ENCODE measurements around the gene RAB26. TPM values are rescaled to one million over a fixed set of nuclear protein-coding genes. Genes with fewer than 3 reads are reported as not detected.
"Not testable (repeated sequence)": the region's sequence is repeated elsewhere in the genome, so short reads cannot be mapped to it uniquely, and the experiment has no call there.

The RAB26 gene, protein sequence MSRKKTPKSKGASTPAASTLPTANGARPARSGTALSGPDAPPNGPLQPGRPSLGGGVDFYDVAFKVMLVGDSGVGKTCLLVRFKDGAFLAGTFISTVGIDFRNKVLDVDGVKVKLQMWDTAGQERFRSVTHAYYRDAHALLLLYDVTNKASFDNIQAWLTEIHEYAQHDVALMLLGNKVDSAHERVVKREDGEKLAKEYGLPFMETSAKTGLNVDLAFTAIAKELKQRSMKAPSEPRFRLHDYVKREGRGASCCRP
- total RNA-seq = 5.0 and 6.5 TPM in 2 replicates
- polyA plus RNA-seq = 12.1 and 16.7 TPM in 2 replicates

- no peak within 1 kb of the TSS for H3K27ac ChIP-seq
- no peaks in the 10 kb centered on the region for H3K36me3 ChIP-seq
- no peaks in the 10 kb centered on the region for H3K9me3 ChIP-seq (ENCODE audit: low read depth)
- DNase-seq (ENCODE audit: low read depth in 1 of 2, low spot score in 1 of 2) = peak; percentile 67 to 81
- TF ChIP-seq CTCF (IDR thresholded peaks at IDR 0.05; ENCODE audit: low read depth, low read length) = no peak
- H3K4me3 ChIP-seq = peak within 1 kb of the TSS; percentile 40
- H3K4me1 ChIP-seq (ENCODE audit: low read depth) = peaks cover 11% of the 10 kb centered on the region
- H3K27me3 ChIP-seq = no peaks in the 10 kb centered on the region
Observed at GRCh38 chr16:2147981-2148671, at the start of gene RAB26. Gene RAB26 (plus strand): TSS chr16:2148625. CDS start chr16:2148784, 159 bp downstream.

DNA sequence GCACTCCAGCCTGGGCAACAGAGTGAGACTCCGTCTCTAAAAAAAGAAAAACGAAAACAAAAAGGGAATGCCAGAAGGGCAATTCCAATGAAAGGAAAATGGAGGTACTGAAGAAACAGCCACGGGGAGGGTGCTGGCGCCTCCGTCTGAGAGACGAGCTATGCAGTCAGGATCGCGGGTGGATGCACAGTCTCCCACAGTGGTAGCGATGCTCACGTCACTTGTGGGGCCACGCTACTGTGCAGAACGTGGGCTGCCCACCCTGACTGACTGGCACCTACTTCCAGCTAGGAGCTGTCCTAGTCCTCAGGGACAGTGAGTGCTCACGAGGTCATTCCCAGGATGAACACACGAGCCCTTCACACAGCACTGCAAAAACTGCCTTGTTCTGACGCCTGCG lies 46.8 kb upstream of the RAB26 start:
- not testable (repeated sequence) for H3K9me3 ChIP-seq (ENCODE audit: low read depth); H3K27ac ChIP-seq; DNase-seq (ENCODE audit: low read depth in 1 of 2, low spot score in 1 of 2); H3K4me3 ChIP-seq; H3K4me1 ChIP-seq (ENCODE audit: low read depth); H3K27me3 ChIP-seq
- peaks cover 14% of the 10 kb centered on the region for H3K36me3 ChIP-seq

- Histone ChIP-seq H3K9me3 (ENCODE audit: low read depth) (no peaks in the 10 kb centered on the region), H3K4me1 (ENCODE audit: low read depth) (no peaks in the 10 kb centered on the region), H3K27me3 (no peaks in the 10 kb centered on the region), H3K27ac (no peak overlapping the region), H3K36me3 (peaks cover 6% of the 10 kb centered on the region), H3K4me3 (no peak overlapping the region)
- no peak for TF ChIP-seq CTCF (IDR thresholded peaks at IDR 0.05; ENCODE audit: low read depth, low read length)
- no peak for DNase-seq (ENCODE audit: low read depth in 1 of 2, low spot score in 1 of 2)
Observed at GRCh38 chr16:2102471-2102870, 46.0 kb upstream of the RAB26 start.

GRCh38 chr16:2104464-2104863 lies 44.0 kb upstream of the RAB26 start:
- not testable (repeated sequence) for DNase-seq (ENCODE audit: low read depth in 1 of 2, low spot score in 1 of 2); H3K27me3 ChIP-seq; H3K36me3 ChIP-seq; H3K4me3 ChIP-seq; H3K4me1 ChIP-seq (ENCODE audit: low read depth); H3K9me3 ChIP-seq (ENCODE audit: low read depth); H3K27ac ChIP-seq

DNA sequence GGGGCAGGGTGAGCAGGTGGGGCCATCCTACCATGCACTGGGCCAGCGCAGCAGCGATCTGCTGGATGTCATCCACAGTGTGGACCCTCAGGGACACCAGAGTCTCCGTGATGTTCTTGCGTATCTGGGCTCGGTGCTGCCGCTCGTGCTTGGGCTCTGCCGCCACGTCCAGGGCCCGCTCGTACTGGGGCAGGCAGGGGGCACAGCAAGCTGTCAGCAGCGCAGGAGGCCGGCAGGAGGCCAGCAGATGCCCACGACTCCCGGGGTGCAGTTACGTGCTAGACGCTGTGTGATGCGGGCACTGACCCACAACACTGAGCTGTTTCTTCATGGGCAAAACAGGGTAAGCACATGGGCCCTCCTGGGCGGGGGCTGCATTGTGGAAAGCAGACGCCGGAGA lies 43.1 kb upstream of the RAB26 start:
- not testable (repeated sequence) for H3K4me3 ChIP-seq; DNase-seq (ENCODE audit: low read depth in 1 of 2, low spot score in 1 of 2); H3K27ac ChIP-seq

DNA sequence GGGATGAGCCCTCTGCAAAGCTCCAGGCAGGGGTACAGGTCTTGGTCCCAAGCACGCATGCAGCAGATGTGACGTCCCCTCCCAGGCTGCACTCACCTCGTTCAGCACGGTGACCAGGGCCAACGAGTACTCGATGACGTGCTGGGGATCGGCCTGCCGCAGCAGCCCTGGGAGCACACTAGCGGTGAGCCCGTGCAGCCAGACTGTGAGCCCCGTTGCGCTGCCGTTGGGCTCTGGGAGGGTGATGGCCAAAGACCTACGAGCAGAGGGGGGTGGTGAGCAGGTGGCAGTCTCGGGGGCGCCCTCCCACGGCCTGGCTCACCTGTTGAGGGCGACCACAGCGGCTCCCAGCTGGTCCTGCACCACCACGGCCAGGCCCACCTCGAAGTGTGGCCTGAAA lies 42.7 kb upstream of the RAB26 start:
- H3K4me1 ChIP-seq (ENCODE audit: low read depth); DNase-seq (ENCODE audit: low read depth in 1 of 2, low spot score in 1 of 2); H3K36me3 ChIP-seq; H3K4me3 ChIP-seq; H3K27ac ChIP-seq; H3K9me3 ChIP-seq (ENCODE audit: low read depth); H3K27me3 ChIP-seq: not testable (repeated sequence)

More for the DNA sequence above, 43.1 kb upstream of the RAB26 start:
- H3K36me3 ChIP-seq; H3K9me3 ChIP-seq (ENCODE audit: low read depth); H3K27me3 ChIP-seq; H3K4me1 ChIP-seq (ENCODE audit: low read depth): not testable (repeated sequence)

GRCh38 chr16:2106211-2106610 lies 42.2 kb upstream of the RAB26 start:
- H3K27me3 ChIP-seq; H3K4me1 ChIP-seq (ENCODE audit: low read depth); H3K4me3 ChIP-seq; H3K36me3 ChIP-seq; H3K9me3 ChIP-seq (ENCODE audit: low read depth); H3K27ac ChIP-seq; DNase-seq (ENCODE audit: low read depth in 1 of 2, low spot score in 1 of 2): not testable (repeated sequence)

DNA sequence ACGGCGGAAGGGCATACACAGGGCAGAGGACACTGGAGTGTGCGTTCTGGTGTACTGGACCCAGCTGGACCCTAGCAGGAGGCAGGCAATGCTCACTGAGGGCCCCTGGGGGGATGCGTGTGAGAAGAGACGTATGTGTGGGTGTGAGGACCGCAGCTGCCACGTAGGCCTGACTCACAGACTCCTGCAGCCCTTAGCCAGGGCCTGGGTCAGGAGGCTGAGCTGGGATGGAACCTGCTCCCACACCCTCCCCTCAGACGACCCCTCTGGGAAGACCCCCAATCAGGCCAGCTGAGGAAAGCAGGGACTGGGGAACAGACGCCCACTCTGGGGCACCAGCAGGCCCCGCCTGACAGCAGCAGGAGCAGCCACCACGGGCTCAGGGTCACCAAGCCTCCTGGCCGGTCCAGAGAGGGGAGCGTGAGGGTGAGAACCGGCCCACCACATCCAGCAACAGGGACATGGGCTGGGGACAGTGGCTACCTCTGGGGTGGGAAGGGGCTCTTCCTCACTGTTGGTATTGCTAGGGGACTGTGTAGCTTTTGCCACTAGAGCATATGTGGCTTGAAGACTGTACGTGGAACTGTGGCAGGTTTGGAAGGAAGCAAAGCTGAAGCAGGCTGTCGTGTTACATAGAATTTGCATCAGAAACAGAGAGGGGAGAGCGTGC lies 41.2 kb upstream of the RAB26 start:
- H3K9me3 ChIP-seq (ENCODE audit: low read depth); H3K4me1 ChIP-seq (ENCODE audit: low read depth); H3K27me3 ChIP-seq; H3K4me3 ChIP-seq; H3K36me3 ChIP-seq; H3K27ac ChIP-seq: not testable (repeated sequence)
- DNase-seq (ENCODE audit: low read depth in 1 of 2, low spot score in 1 of 2) = peak in 1 of 2 donors; percentile 77

DNA sequence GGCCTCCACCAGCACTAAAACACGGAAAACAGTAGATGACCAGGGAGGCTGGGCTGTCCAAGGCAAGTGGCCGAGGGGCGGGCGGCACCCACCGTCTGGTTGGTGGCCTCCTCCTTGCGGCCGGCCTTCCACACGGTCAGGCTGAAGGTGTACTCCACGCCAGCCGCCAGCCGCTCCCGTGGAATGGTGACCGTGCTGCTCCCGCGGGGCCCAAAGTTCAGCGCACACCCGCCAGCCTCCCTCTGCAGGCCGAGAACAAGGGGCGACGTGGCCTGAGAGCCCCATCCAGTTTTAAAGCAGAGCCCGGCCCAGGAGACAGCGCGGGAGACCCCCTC lies 40.7 kb upstream of the RAB26 start:
- H3K9me3 ChIP-seq (ENCODE audit: low read depth); H3K36me3 ChIP-seq; H3K27me3 ChIP-seq; H3K27ac ChIP-seq; H3K4me1 ChIP-seq (ENCODE audit: low read depth); H3K4me3 ChIP-seq; DNase-seq (ENCODE audit: low read depth in 1 of 2, low spot score in 1 of 2): not testable (repeated sequence)

DNA sequence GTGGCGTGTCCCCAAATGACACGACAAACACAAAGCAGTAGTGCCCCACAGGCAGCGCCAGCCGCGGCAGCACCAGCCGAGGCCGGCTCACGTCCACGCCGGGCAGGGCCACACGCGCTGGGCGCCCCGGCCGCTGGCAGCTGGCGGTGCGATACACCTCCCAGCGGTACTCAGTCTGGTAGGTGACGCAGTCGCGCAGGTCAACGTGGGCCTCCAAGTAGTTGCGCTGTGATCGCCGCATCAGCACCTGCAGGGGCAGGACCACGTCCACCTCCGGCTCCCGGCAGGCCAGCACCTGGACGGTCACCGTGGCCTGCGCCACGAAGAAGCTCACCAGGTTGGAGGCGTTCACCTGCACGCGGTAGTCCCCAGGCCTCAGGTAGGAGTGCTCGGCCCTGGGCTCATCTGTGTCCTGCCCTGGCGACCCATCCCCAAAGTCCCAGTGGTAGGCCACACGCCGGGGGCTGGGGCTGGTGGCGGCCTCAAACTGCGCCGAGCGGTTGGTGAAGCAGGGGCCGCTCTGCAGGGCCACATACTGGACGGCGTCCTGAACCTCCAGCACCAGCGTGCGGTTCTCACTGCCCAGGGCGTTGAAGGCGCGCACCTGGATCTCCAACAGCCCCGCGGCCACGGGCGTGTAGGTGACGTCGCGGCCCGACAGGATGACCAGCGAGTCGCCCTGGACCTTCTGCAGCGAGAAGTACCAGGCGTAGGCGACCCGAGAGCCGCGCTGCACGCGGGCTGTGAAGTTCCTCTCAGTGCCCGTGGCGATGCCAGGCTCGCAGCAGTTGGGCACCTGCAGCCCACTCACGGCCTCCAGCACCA lies 39.8 kb upstream of the RAB26 start:
- not testable (repeated sequence) for H3K27me3 ChIP-seq; H3K9me3 ChIP-seq (ENCODE audit: low read depth); H3K4me1 ChIP-seq (ENCODE audit: low read depth); H3K36me3 ChIP-seq; DNase-seq (ENCODE audit: low read depth in 1 of 2, low spot score in 1 of 2); H3K27ac ChIP-seq; H3K4me3 ChIP-seq

- not testable (repeated sequence) for H3K9me3 ChIP-seq (ENCODE audit: low read depth); H3K36me3 ChIP-seq; DNase-seq (ENCODE audit: low read depth in 1 of 2, low spot score in 1 of 2); H3K27ac ChIP-seq; H3K4me1 ChIP-seq (ENCODE audit: low read depth); H3K4me3 ChIP-seq; H3K27me3 ChIP-seq
Observed at GRCh38 chr16:2109271-2109580, 39.2 kb upstream of the RAB26 start.

Data from cardiac muscle cell (in vitro differentiated cells and primary cell).